GM19468 (cell line): ENCODE data around the gene S100PBP.
"Not testable (repeated sequence)": the region's sequence is repeated elsewhere in the genome, so short reads cannot be mapped to it uniquely, and the experiment has no call there.

ENCODE experiments used
- ATAC-seq: cut with Tn5 transposase; IDR thresholded peaks from one replicate; pipeline ENCODE4 v1.9.1; 2021; ENCODE audit warnings: mild to moderate bottlenecking, moderate library complexity, moderate number of reproducible peaks; ENCODE audit not compliant: unreplicated experiment; ENCODE audit errors: extremely low read depth

S100PBP gene

GRCh38 chr1:32783851-32784250, 33.6 kb upstream of the S100PBP start:
- ATAC-seq, result no peak

GRCh38 chr1:32784817-32785216, 32.6 kb upstream of the S100PBP start:
- ATAC-seq, result no peak

- ATAC-seq, result no peak
These were observed 30.6 kb upstream of the S100PBP start for GRCh38 chr1:32786856-32787255.

- ATAC-seq, result not testable (repeated sequence)
These were observed 28.1 kb upstream of the S100PBP start for GRCh38 chr1:32789356-32789755.

GRCh38 chr1:32791881-32792280, 25.6 kb upstream of the S100PBP start:
- no peak for ATAC-seq

- ATAC-seq, result not testable (repeated sequence)
These were observed 21.7 kb upstream of the S100PBP start for GRCh38 chr1:32795763-32796162.

GRCh38 chr1:32797456-32797855, 20.0 kb upstream of the S100PBP start:
- no peak for ATAC-seq

GRCh38 chr1:32798191-32798590, 19.3 kb upstream of the S100PBP start:
- ATAC-seq, result no peak

GRCh38 chr1:32798679-32799416, 18.6 kb upstream of the S100PBP start:
- ATAC-seq, result peak; percentile 63

- no peak for ATAC-seq
These were observed 16.2 kb upstream of the S100PBP start for GRCh38 chr1:32801096-32801715.

GRCh38 chr1:32804460-32804859, 13.0 kb upstream of the S100PBP start:
- ATAC-seq, result not testable (repeated sequence)

GRCh38 chr1:32806290-32806689, 11.2 kb upstream of the S100PBP start:
- ATAC-seq, result no peak

GRCh38 chr1:32806910-32807523, 10.4 kb upstream of the S100PBP start:
- no peak for ATAC-seq

- ATAC-seq, result no peak
These were observed 8.9 kb upstream of the S100PBP start for GRCh38 chr1:32808580-32808979.

- ATAC-seq, result no peak
These were observed 7.1 kb upstream of the S100PBP start for GRCh38 chr1:32810358-32810757.

GRCh38 chr1:32811265-32811664, 6.2 kb upstream of the S100PBP start:
- no peak for ATAC-seq

GRCh38 chr1:32811917-32812316, 5.5 kb upstream of the S100PBP start:
- ATAC-seq, result no peak

- ATAC-seq, result no peak
These were observed 3.3 kb upstream of the S100PBP start for GRCh38 chr1:32813941-32814739.

GRCh38 chr1:32816676-32817158, 736 bp upstream of the S100PBP start:
- no peak for ATAC-seq
